Astrocyte (in vitro differentiated cells and primary cell): Measurements from ENCODE around the gene MBD5. TPM values are rescaled to one million over a fixed set of nuclear protein-coding genes. Genes with fewer than 3 reads are reported as not detected.

ENCODE experiments used
- DNase-seq: peaks from one replicate; pipeline ENCODE4 v3.0.0-alpha.2; 2010; ENCODE audit warnings: low read depth
- FAIRE-seq: peaks from 2 replicates; lab custom pipeline; 2011; peaks lifted over from hg19 to GRCh38; lab: Jason Lieb, UNC
- H2AFZ ChIP-seq: 2 replicates; pipeline ENCODE4 v1.6.0; 2012; ENCODE audit warnings: low read depth, low read length, inconsistent platforms
- H3K27ac ChIP-seq: 2 replicates; pipeline ENCODE4 v1.5.1; 2011; ENCODE audit warnings: low read depth, low read length, inconsistent platforms
- H3K27me3 ChIP-seq: 2 replicates; pipeline ENCODE4 v1.6.0; 2011; ENCODE audit warnings: low read length, inconsistent platforms; ENCODE audit not compliant: insufficient read depth
- H3K36me3 ChIP-seq: 2 replicates; pipeline ENCODE4 v1.5.1; 2011; ENCODE audit warnings: low read length, inconsistent platforms; ENCODE audit not compliant: insufficient read depth
- H3K4me1 ChIP-seq: 2 replicates; pipeline ENCODE4 v1.5.1; 2011; ENCODE audit warnings: low read length, inconsistent platforms; ENCODE audit not compliant: insufficient read depth
- H3K4me2 ChIP-seq: 2 replicates; pipeline ENCODE4 v1.6.0; 2012; ENCODE audit warnings: low read length, inconsistent platforms
- H3K4me3 ChIP-seq: 2 replicates; pipeline ENCODE4 v1.5.1; 2011; ENCODE audit warnings: low read depth, mild to moderate bottlenecking, low read length, inconsistent platforms; ENCODE audit not compliant: insufficient read depth
- H3K79me2 ChIP-seq: 2 replicates; pipeline ENCODE4 v1.6.0; 2012; ENCODE audit warnings: mild to moderate bottlenecking, low read length, inconsistent platforms; ENCODE audit not compliant: insufficient read depth
- H3K9ac ChIP-seq: 2 replicates; pipeline ENCODE4 v1.6.0; 2012; ENCODE audit warnings: mild to moderate bottlenecking, low read length, inconsistent platforms
- H3K9me3 ChIP-seq: 2 replicates; pipeline ENCODE4 v1.5.1; 2012; ENCODE audit warnings: low read depth, mild to moderate bottlenecking, low read length, inconsistent platforms; ENCODE audit not compliant: insufficient read depth
- H4K20me1 ChIP-seq: 2 replicates; pipeline ENCODE4 v1.6.0; 2012; ENCODE audit warnings: low read length, inconsistent platforms; ENCODE audit not compliant: insufficient read depth
- H3K27ac Mint-ChIP-seq: one replicate; pipeline ENCODE4 v1.8.0; 2021; ENCODE audit warnings: mild to moderate bottlenecking, mixed read lengths; ENCODE audit not compliant: unreplicated experiment
- H3K27me3 Mint-ChIP-seq: one replicate; pipeline ENCODE4 v1.8.0; 2021; ENCODE audit warnings: low read depth, mixed read lengths; ENCODE audit not compliant: unreplicated experiment
- H3K36me3 Mint-ChIP-seq: one replicate; pipeline ENCODE4 v1.8.0; 2021; ENCODE audit warnings: low read depth, mixed read lengths; ENCODE audit not compliant: unreplicated experiment
- H3K4me1 Mint-ChIP-seq: one replicate; pipeline ENCODE4 v1.8.0; 2021; ENCODE audit warnings: low read depth, mixed read lengths; ENCODE audit not compliant: unreplicated experiment
- H3K4me3 Mint-ChIP-seq: one replicate; pipeline ENCODE4 v1.8.0; 2021; ENCODE audit warnings: mild to moderate bottlenecking, moderate library complexity, mixed read lengths; ENCODE audit not compliant: unreplicated experiment
- H3K9me3 Mint-ChIP-seq: one replicate; pipeline ENCODE4 v1.8.0; 2021; ENCODE audit warnings: mild to moderate bottlenecking, mixed read lengths; ENCODE audit not compliant: unreplicated experiment
- EZH2 ChIP-seq: IDR thresholded peaks from 2 replicates; pipeline ENCODE4 v1.6.1; 2012; ENCODE audit warnings: mild to moderate bottlenecking, low read length, inconsistent platforms; ENCODE audit not compliant: insufficient read depth
- total RNA-seq: library from RNA; stranded (reverse); gene quantifications from 2 replicates; pipeline ENCODE4 v1.2.1, GENCODE V29; 2021
- TF ChIP-seq, protein P1 (sequence below): IDR thresholded peaks from 2 replicates; pipeline ENCODE4 v1.5.1; 2011; ENCODE audit warnings: low read depth, mild to moderate bottlenecking, inconsistent platforms, low read length, moderate library complexity; ENCODE audit not compliant: insufficient read depth

MBD5 gene
- total RNA-seq, 1 donor from 2014 or later = 53.6 TPM

DNA sequence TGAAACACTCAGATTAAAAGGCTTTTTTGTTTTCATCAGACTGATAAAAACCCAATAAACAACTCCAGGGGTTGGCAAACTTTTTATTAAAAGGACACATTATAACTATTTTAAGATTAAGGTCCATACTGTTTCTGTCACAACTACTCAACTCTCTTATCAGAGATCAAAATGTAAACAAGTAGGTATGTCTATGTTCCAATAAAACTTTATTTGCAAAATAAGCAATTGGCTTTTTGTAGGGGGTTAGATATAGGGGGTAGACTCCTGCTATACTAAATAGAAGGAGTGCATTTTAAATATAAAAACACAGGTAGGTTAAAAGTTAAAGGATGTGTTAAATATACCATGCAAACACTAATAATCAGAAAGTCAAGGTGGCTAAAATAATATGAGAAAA is 174.0 kb downstream of the MBD5 start:
- no peak overlapping the region for H2AFZ ChIP-seq
- no peaks in the 10 kb centered on the region for H3K4me1 Mint-ChIP-seq
- FAIRE-seq = no peak
- no peaks in the 10 kb centered on the region for H3K27me3 ChIP-seq
- H3K27me3 Mint-ChIP-seq = no peaks in the 10 kb centered on the region
- H3K9me3 ChIP-seq = no peaks in the 10 kb centered on the region
- H3K9ac ChIP-seq = no peak overlapping the region
- TF ChIP-seq EZH2 = no peak
- TF ChIP-seq, protein P1, sequence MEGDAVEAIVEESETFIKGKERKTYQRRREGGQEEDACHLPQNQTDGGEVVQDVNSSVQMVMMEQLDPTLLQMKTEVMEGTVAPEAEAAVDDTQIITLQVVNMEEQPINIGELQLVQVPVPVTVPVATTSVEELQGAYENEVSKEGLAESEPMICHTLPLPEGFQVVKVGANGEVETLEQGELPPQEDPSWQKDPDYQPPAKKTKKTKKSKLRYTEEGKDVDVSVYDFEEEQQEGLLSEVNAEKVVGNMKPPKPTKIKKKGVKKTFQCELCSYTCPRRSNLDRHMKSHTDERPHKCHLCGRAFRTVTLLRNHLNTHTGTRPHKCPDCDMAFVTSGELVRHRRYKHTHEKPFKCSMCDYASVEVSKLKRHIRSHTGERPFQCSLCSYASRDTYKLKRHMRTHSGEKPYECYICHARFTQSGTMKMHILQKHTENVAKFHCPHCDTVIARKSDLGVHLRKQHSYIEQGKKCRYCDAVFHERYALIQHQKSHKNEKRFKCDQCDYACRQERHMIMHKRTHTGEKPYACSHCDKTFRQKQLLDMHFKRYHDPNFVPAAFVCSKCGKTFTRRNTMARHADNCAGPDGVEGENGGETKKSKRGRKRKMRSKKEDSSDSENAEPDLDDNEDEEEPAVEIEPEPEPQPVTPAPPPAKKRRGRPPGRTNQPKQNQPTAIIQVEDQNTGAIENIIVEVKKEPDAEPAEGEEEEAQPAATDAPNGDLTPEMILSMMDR = no peak
- H3K36me3 Mint-ChIP-seq = peaks cover 1% of the 10 kb centered on the region
- H3K4me3 Mint-ChIP-seq = no peak overlapping the region
- H3K9me3 Mint-ChIP-seq = no peaks in the 10 kb centered on the region
- H4K20me1 ChIP-seq = no peaks in the 10 kb centered on the region
- H3K79me2 ChIP-seq = no peaks in the 10 kb centered on the region
- no peak overlapping the region for H3K27ac ChIP-seq
- H3K27ac Mint-ChIP-seq = no peak overlapping the region
- no peak overlapping the region for H3K4me3 ChIP-seq
- no peak overlapping the region for H3K4me2 ChIP-seq
- DNase-seq = no peak
- no peaks in the 10 kb centered on the region for H3K4me1 ChIP-seq
- H3K36me3 ChIP-seq = no peaks in the 10 kb centered on the region

GRCh38 chr2:148201075-148202004 is 180.4 kb downstream of the MBD5 start:
- DNase-seq (no peak), FAIRE-seq (no peak)
- H2AFZ ChIP-seq = no peak overlapping the region
- H3K4me3 Mint-ChIP-seq = peak overlapping the region; percentile 57
- H3K27me3 ChIP-seq = no peaks in the 10 kb centered on the region
- H3K27ac ChIP-seq = no peak overlapping the region
- no peaks in the 10 kb centered on the region for H3K79me2 ChIP-seq
- H3K27me3 Mint-ChIP-seq = no peaks in the 10 kb centered on the region
- H3K4me2 ChIP-seq = no peak overlapping the region
- H3K9me3 Mint-ChIP-seq = no peaks in the 10 kb centered on the region
- no peaks in the 10 kb centered on the region for H3K36me3 ChIP-seq
- H3K4me1 Mint-ChIP-seq = no peaks in the 10 kb centered on the region
- no peak overlapping the region for H3K9ac ChIP-seq
- no peaks in the 10 kb centered on the region for H3K4me1 ChIP-seq
- no peak for TF ChIP-seq EZH2
- TF ChIP-seq, protein P1 = peak; percentile 9
- H3K9me3 ChIP-seq = no peaks in the 10 kb centered on the region
- no peak overlapping the region for H3K27ac Mint-ChIP-seq
- H3K4me3 ChIP-seq = no peak overlapping the region
- H4K20me1 ChIP-seq = no peaks in the 10 kb centered on the region
- H3K36me3 Mint-ChIP-seq = peaks cover 4% of the 10 kb centered on the region

GRCh38 chr2:148202237-148202636 is 181.3 kb downstream of the MBD5 start:
- H3K27me3 ChIP-seq = no peaks in the 10 kb centered on the region
- no peaks in the 10 kb centered on the region for H3K9me3 ChIP-seq
- FAIRE-seq = no peak
- H3K4me3 ChIP-seq = no peak overlapping the region
- H3K79me2 ChIP-seq = no peaks in the 10 kb centered on the region
- H3K36me3 ChIP-seq = no peaks in the 10 kb centered on the region
- Mint-ChIP-seq H3K4me3 (no peak overlapping the region), H3K27ac (no peak overlapping the region), H3K4me1 (no peaks in the 10 kb centered on the region), H3K36me3 (peaks cover 4% of the 10 kb centered on the region), H3K9me3 (no peaks in the 10 kb centered on the region), H3K27me3 (no peaks in the 10 kb centered on the region)
- H3K27ac ChIP-seq = no peak overlapping the region
- no peak overlapping the region for H2AFZ ChIP-seq
- H3K9ac ChIP-seq = no peak overlapping the region
- H3K4me1 ChIP-seq = no peaks in the 10 kb centered on the region
- DNase-seq = no peak
- no peak overlapping the region for H3K4me2 ChIP-seq
- no peaks in the 10 kb centered on the region for H4K20me1 ChIP-seq
- TF ChIP-seq, protein P1 = no peak
- TF ChIP-seq EZH2 = no peak
